Ovary (tissue), 9 donors: Measurements from ENCODE around the gene ANKZF1. TPM values are rescaled to one million over a fixed set of nuclear protein-coding genes. Genes with fewer than 3 reads are reported as not detected.

Experiments used
- DNase-seq, 5 donors: peaks; one replicate each; pipeline ENCODE4 v3.0.0-alpha.2; 2019 to 2020
- H3K27ac ChIP-seq, 2 donors: fragments of 200-600 bp; one replicate each; pipeline versions ENCODE4 v1.5.1 to v1.8.0; 2019 to 2022
- H3K27me3 ChIP-seq: fragments of 200-600 bp; one replicate; pipeline ENCODE4 v1.8.0; 2022
- H3K36me3 ChIP-seq: fragments of 200-600 bp; sonication (generic); one replicate; pipeline ENCODE4 v1.5.1; 2019
- H3K4me1 ChIP-seq: one replicate; pipeline ENCODE4 v1.8.1; 2013; ENCODE audit warnings: mild to moderate bottlenecking, moderate library complexity; ENCODE audit not compliant: insufficient read depth
- H3K4me3 ChIP-seq: fragments of 200-600 bp; sonication (generic); one replicate; pipeline ENCODE4 v1.5.1; 2017
- H3K9me3 ChIP-seq, 2 donors: fragments of 200-600 bp in 1 of 2; sonication (generic) in 1 of 2; one replicate each; pipeline versions ENCODE4 v1.5.1 to v1.8.1; 2013 to 2019; ENCODE audit warnings: mild to moderate bottlenecking in 1 of 2, moderate library complexity in 1 of 2
- CTCF ChIP-seq, 3 donors: fragments of 450-650 bp in 2 of 3; fragments of 200-600 bp in 1 of 3; IDR thresholded peaks; one replicate each; pipeline versions ENCODE4 v1.5.1 to v1.8.0; 2016 to 2022; ENCODE audit warnings: antibody characterized with exemption in 3 of 3, mild to moderate bottlenecking in 1 of 3
- EP300 ChIP-seq: sonication (generic); formaldehyde crosslinking; IDR thresholded peaks from one replicate; pipeline ENCODE4 v1.6.1; 2017; ENCODE audit warnings: antibody characterized with exemption
- POLR2A ChIP-seq: fragments of 450-650 bp; IDR thresholded peaks from one replicate; pipeline ENCODE4 v1.6.1; 2017; ENCODE audit warnings: antibody characterized with exemption, mild to moderate bottlenecking, moderate library complexity
- WGBS, 3 donors: extraction: QIAGEN DNeasy Blood & Tissue Kit in 1 of 3; methylation state at CpG; one replicate each; pipeline versions ENCODE4 v1.1.5 to v1.1.7; 2013 to 2017; 5-methylcytosine and 5-hydroxymethylcytosine counted together
- intact Hi-C, 4 donors: fragments of 100-400 bp; cut with DNase I; formaldehyde crosslinking; loops; one replicate each; pipeline versions ENCODE4 v1.11.0 to v1.15.1; 2022 to 2023
- polyA plus RNA-seq, 2 donors: library from polyadenylated mRNA; stranded (reverse); fragments of 200-250 nt in 1 of 2; fragments of 350-450 nt in 1 of 2; fragmentation: Illumina TruSeq in 1 of 2; extraction: RNeasy Lipid Tissue Mini Kit (QIAGEN cat#74804) in 1 of 2; gene quantifications; one replicate each; pipeline ENCODE4 v1.2.3, GENCODE V29; 2013 to 2014
- total RNA-seq, 7 donors: library from RNA; depleted of rRNA in 2 of 7; stranded (reverse); fragments of >200 nt in 2 of 7; fragmentation: NEBNext Ultra II Directional in 3 of 7; extraction: Animal tissue kit (Norgen Biotek cat#: 25700) in 3 of 7; gene quantifications; one replicate each; pipeline versions ENCODE4 v1.1.0 to v1.2.4, GENCODE V29; 2016 to 2023
- donor health status: DM: no; HTN: no; CAD: no; lungs with moderate emphysema.
- donor health status: DM: no; HTN: no; CAD: no.
- donor health status: Bipolar disorder and iron deficiency.
- donor health status: DM: yes; HTN: yes; CAD: no.
- donor health status: DM: no; HTN: no; CAD: no.
- donor health status: DM: yes; HTN: yes; CAD: no.

Gene ANKZF1
- total and polyA plus RNA-seq, 9 donors, result 33.1 to 60.2 (median 39.0) TPM

- TF ChIP-seq EP300 (no peak), CTCF (IDR thresholded peaks at IDR 0.05) (no peak), POLR2A (no peak)
- Histone ChIP-seq H3K27me3 (no peaks in the 10 kb centered on the region), H3K9me3 (no peaks in the 10 kb centered on the region), H3K4me3 (no peak overlapping the region), H3K4me1 (peaks cover 4% of the 10 kb centered on the region), H3K36me3 (no peaks in the 10 kb centered on the region), H3K27ac (no peak overlapping the region)
- intact Hi-C loops, result no loop called here
- 88 to 91% (median 89%) methylated on average over 24 of the region's 24 CpGs for WGBS, 3 donors
- DNase-seq, result peak in 1 of 5 donors; percentile 21
Measured at GRCh38 chr2:219210196-219210885, 19.3 kb upstream of the ANKZF1 start.

GRCh38 chr2:219210886-219211362 lies 18.7 kb upstream of the ANKZF1 start:
- intact Hi-C loops, result no loop called here
- H3K27me3 ChIP-seq, result no peaks in the 10 kb centered on the region
- H3K4me3 ChIP-seq, result no peak overlapping the region
- H3K36me3 ChIP-seq, result no peaks in the 10 kb centered on the region
- no peak for TF ChIP-seq CTCF (IDR thresholded peaks at IDR 0.05)
- no peak for TF ChIP-seq POLR2A
- H3K4me1 ChIP-seq, result peaks cover 4% of the 10 kb centered on the region
- DNase-seq, result peak in 1 of 5 donors; percentile 14
- H3K27ac ChIP-seq, result no peak overlapping the region
- WGBS, 3 donors, result 79 to 86% (median 86%) methylated on average over 9 of the region's 9 CpGs
- no peaks in the 10 kb centered on the region for H3K9me3 ChIP-seq

GRCh38 chr2:219213026-219213415 lies 16.6 kb upstream of the ANKZF1 start:
- Histone ChIP-seq H3K27me3 (no peaks in the 10 kb centered on the region), H3K9me3 (no peaks in the 10 kb centered on the region), H3K4me3 (no peak overlapping the region), H3K4me1 (peaks cover 1% of the 10 kb centered on the region), H3K27ac (no peak overlapping the region), H3K36me3 (no peaks in the 10 kb centered on the region)
- 85 to 89% (median 85%) methylated on average over 8 of the region's 8 CpGs for WGBS, 3 donors
- DNase-seq, result peak in 1 of 5 donors; percentile 7
- intact Hi-C loops, result no loop called here
- TF ChIP-seq POLR2A, result no peak
- no peak for TF ChIP-seq CTCF (IDR thresholded peaks at IDR 0.05)
- no peak for TF ChIP-seq EP300

- Histone ChIP-seq H3K9me3 (no peaks in the 10 kb centered on the region), H3K27ac (no peak overlapping the region), H3K4me3 (no peak overlapping the region), H3K27me3 (no peaks in the 10 kb centered on the region), H3K4me1 (no peaks in the 10 kb centered on the region), H3K36me3 (no peaks in the 10 kb centered on the region)
- intact Hi-C loops, result no loop called here
- TF ChIP-seq EP300 (no peak), POLR2A (no peak), CTCF (IDR thresholded peaks at IDR 0.05) (no peak)
- 91 to 95% (median 94%) methylated on average over 10 of the region's 10 CpGs for WGBS, 3 donors
- DNase-seq, result peak in 1 of 5 donors; percentile 15
Measured at GRCh38 chr2:219213486-219214071, 16.0 kb upstream of the ANKZF1 start.
